Mucosa of descending colon (tissue), 3 donors: ENCODE results near the gene ZFP62. TPM values are rescaled to one million over a fixed set of nuclear protein-coding genes. Genes with fewer than 3 reads are reported as not detected.

Experiments
- ATAC-seq: fragments of 200-7000 bp; cut with Tn5 transposase; one replicate; pipeline ENCODE4 v1.9.1; 2020; ENCODE audit warnings: mild to moderate bottlenecking, moderate library complexity
- DNase-seq, 3 donors: peaks; one replicate each; pipeline ENCODE4 v3.0.0-alpha.2; 2020
- H3K36me3 ChIP-seq: fragments of 200-600 bp; one replicate; pipeline ENCODE4 v1.8.0; 2021; ENCODE audit warnings: low read depth, mild to moderate bottlenecking
- H3K4me1 ChIP-seq: fragments of 200-600 bp; one replicate; pipeline ENCODE4 v1.8.0; 2021; ENCODE audit warnings: low read depth, mild to moderate bottlenecking
- H3K4me3 ChIP-seq: fragments of 200-600 bp; one replicate; pipeline ENCODE4 v1.8.0; 2021; ENCODE audit warnings: mild to moderate bottlenecking
- H3K9me3 ChIP-seq: fragments of 200-600 bp; one replicate; pipeline ENCODE4 v1.8.0; 2021; ENCODE audit warnings: mild to moderate bottlenecking
- intact Hi-C, 2 donors: fragments of 100-400 bp; cut with DNase I in 1 of 2; cut with micrococcal nuclease in 1 of 2; formaldehyde crosslinking; loops; one replicate each; pipeline versions ENCODE4 v1.11.0 to v1.11.1; 2022; cut with DNase I, micrococcal nuclease
- total RNA-seq, 3 donors: library from RNA; stranded (reverse); fragmentation: NEBNext Ultra II Directional in 2 of 3; extraction: Animal tissue kit (Norgen Biotek cat#: 25700) in 2 of 3; gene quantifications; one replicate each; pipeline versions ENCODE4 v1.2.1 to v1.2.4, GENCODE V29; 2021 to 2023
- TF ChIP-seq, protein P1 (sequence below): fragments of 200-600 bp; IDR thresholded peaks from one replicate; pipeline ENCODE4 v1.8.0; 2022; ENCODE audit warnings: antibody characterized with exemption, mild to moderate bottlenecking
- donor health status: DM: no; HTN: no; CAD: no; lungs with moderate emphysema.
- donor health status: DM: no; HTN: no; CAD: no.
- donor health status: DM: no; HTN: yes; CAD: no.

Gene ZFP62
- total RNA-seq, 3 donors from 2014 or later: 37.3 to 41.5 (median 40.2) TPM

DNA sequence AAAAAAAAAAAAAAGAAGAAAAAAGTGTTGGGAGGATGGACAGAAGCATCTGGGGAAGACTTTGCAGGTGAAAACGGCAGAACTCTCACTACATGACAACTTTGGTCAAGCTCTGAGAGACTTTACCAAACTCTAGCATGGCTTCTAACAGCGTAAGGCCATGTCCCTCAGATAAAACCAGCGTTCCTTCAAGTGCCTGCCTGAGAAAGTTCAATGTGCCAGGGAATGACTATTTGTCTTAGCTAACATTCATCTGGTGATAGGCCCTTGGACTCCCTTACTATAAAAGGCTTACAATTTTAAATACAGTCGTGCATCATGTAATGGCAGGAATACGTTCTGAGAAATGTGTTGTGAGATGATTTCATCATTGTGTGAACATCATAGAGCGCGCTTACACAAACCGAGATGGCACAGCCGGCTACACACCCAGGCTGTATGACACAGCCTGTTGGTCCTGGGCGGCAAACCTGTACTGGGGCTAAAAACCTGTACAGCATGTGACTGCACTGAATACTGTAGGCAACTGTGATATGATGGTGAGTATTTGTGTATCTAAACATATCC lies 14.9 kb upstream of the ZFP62 start:
- ATAC-seq: no peak
- TF ChIP-seq, protein P1, sequence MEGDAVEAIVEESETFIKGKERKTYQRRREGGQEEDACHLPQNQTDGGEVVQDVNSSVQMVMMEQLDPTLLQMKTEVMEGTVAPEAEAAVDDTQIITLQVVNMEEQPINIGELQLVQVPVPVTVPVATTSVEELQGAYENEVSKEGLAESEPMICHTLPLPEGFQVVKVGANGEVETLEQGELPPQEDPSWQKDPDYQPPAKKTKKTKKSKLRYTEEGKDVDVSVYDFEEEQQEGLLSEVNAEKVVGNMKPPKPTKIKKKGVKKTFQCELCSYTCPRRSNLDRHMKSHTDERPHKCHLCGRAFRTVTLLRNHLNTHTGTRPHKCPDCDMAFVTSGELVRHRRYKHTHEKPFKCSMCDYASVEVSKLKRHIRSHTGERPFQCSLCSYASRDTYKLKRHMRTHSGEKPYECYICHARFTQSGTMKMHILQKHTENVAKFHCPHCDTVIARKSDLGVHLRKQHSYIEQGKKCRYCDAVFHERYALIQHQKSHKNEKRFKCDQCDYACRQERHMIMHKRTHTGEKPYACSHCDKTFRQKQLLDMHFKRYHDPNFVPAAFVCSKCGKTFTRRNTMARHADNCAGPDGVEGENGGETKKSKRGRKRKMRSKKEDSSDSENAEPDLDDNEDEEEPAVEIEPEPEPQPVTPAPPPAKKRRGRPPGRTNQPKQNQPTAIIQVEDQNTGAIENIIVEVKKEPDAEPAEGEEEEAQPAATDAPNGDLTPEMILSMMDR: no peak
- no peak for DNase-seq
- no peaks in the 10 kb centered on the region for H3K9me3 ChIP-seq
- no peaks in the 10 kb centered on the region for H3K4me1 ChIP-seq
- intact Hi-C loops: no loop called here
- H3K4me3 ChIP-seq: no peak overlapping the region
- H3K36me3 ChIP-seq: no peaks in the 10 kb centered on the region

DNA sequence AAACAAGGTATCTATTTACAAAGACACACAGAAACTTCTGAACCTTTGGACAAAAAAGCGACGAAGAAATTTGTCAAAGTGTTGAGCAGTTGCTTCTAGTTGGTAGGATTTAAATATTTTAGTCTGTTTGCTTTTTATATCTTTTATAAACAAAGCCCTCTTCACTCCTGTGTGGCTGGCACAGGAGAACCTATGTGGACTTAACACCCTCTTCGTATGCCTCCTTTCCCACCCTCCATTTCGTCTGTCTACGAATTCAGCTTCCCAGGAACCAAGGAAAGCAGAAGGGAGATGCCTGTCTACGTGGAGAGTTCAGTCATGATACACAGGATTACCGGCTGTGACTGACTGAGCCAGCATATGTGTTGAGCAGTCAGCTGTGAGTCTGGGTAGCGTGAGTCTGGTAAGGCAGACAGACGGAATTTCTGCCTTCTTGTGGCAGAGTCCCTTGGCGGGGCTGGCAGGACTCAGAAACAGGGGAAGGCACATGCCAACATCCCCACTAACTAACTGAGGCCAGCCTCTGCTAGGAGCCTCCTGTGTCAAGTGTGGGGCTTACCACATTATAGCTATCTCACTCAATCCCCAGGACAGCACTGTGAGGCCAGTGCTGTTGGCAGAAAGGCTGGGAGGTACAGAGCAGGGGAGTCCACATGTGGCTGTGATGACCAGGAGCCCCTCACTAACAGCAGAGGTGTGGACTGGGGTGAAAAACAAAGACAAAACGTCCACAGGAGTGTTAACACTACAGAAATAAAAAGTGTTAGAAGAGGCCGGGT lies 13.9 kb upstream of the ZFP62 start:
- H3K4me3 ChIP-seq: no peak overlapping the region
- H3K36me3 ChIP-seq: no peaks in the 10 kb centered on the region
- intact Hi-C loops: no loop called here
- ATAC-seq (no peak), DNase-seq (no peak)
- H3K4me1 ChIP-seq: no peaks in the 10 kb centered on the region
- no peaks in the 10 kb centered on the region for H3K9me3 ChIP-seq
- TF ChIP-seq, protein P1: no peak

DNA sequence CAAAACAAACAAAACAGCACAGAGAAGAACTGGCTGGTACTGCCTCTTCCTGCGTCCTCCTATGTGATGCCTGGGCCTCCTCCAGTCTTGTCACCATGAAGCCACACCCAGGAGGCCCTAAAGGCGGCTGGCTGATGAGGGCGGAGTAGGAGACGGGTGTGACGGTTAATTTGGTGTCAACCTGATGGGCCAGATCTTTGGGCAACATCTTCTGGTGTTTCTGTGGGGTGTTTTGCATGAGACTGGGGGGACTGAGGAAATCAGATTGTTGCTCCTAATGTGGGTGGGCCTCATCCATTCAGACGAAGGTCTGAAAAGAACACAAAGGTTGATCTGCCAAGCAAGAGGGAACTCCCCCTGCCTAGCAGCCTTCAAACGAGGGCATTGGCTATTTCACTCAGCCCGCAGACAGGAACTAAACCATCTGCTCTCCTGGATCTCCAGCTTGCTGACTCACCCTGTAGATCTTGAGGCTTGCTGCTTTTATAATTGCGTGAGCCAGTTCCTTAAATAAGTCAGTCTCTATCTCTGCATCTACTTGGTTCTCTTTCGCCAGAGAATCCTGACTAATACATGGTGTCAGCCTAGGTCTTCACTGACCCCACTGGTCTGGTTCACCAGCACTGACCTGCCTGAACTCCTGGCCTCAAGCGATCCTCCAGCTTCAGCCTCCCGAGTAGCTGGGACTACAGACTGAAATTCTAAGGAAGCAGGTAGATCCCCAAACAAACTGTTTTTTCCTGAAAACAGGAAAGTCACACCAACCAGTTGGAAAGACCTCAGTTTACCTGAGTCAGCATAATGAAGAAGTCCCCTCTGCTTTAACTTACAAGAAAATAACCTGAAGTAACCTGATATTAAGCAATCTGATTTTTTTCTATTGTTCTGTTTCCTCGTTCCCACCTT lies 12.8 kb upstream of the ZFP62 start:
- peaks cover 4% of the 10 kb centered on the region for H3K4me1 ChIP-seq
- TF ChIP-seq, protein P1: no peak
- no peaks in the 10 kb centered on the region for H3K9me3 ChIP-seq
- DNase-seq (peak in 2 of 3 donors; percentile 61 to 67), ATAC-seq (peak; percentile 78)
- intact Hi-C loops: no loop called here
- no peak overlapping the region for H3K4me3 ChIP-seq
- H3K36me3 ChIP-seq: no peaks in the 10 kb centered on the region

DNA sequence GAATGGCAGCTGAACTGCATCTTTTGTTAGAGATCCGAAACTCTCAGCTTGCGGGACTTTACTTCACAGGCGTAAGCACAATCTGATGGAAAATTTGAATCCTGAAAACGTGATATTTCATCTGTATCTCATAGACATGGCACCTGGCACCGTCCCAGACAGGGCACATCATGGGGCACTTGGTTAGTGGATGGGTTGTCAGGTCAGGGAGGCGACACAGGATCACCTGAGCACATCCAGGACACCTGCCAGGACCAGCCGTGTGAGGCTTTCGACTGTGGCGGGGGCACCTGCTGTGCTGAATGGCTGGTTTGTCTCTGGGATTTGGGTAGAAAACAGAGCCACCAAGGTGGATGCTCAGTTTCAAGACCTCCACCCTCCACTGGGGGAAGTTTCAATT lies 11.3 kb upstream of the ZFP62 start:
- H3K9me3 ChIP-seq: no peaks in the 10 kb centered on the region
- DNase-seq: peak in 1 of 3 donors; percentile 50
- intact Hi-C loops: no loop called here
- no peak for ATAC-seq
- H3K4me3 ChIP-seq: no peak overlapping the region
- peaks cover 10% of the 10 kb centered on the region for H3K4me1 ChIP-seq
- no peaks in the 10 kb centered on the region for H3K36me3 ChIP-seq
- TF ChIP-seq, protein P1: no peak

DNA sequence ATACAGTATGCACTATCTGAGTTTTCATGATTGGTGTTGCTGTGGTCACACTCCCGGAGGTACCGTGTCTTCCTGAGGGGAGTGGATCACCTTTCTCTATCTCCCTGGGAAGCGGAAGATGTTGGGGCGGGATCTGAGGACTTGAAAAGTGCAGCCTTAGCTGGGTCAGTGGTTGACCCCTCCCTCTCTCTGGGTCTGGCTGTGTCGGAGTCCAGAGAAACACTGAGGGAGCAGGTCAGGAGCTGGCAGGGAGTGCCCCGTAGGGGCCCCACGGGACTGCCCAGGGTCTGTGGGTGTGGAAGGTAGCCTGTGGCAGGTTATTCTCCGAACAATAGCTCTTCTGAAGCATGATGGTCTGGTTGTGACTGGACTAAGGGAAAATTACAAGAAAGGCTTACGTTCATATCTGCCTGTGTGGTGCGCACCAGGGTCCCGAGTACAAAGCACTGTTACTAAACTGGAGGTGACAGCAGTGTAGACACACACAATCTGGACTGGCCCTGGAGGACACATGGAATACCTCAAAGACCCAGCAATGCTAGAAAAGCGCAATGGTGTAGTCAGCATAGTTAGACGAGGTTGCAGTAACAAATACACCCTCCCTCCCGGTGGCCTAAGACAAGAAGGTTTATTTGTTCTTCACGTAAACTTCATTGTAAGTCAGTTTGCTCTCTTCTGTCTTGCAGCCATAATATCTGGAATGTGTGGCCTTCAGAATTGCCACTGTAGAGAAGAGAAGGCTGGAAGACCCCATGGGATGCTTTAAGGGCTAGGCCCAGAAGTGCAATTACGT lies 9.4 kb upstream of the ZFP62 start:
- Histone ChIP-seq H3K9me3 (no peaks in the 10 kb centered on the region), H3K4me1 (peaks cover 10% of the 10 kb centered on the region), H3K36me3 (no peaks in the 10 kb centered on the region), H3K4me3 (no peak overlapping the region)
- intact Hi-C loops: no loop called here
- TF ChIP-seq, protein P1: no peak
- ATAC-seq (no peak), DNase-seq (no peak)
